Stimulated activated CD4-positive, alpha-beta T cell treated with anti-CD3 and anti-CD28 coated beads, Interleukin-2, amount 100 ng/mL, for 24 hours (primary cell): ENCODE results near the gene KCNAB1.
"Not testable (repeated sequence)": the region's sequence is repeated elsewhere in the genome, so short reads cannot be mapped to it uniquely, and the experiment has no call there.

Source experiments
- DNase-seq, 2 donors: peaks; one replicate each; pipeline ENCODE4 v3.0.0-alpha.2; 2020

KCNAB1 gene

DNA sequence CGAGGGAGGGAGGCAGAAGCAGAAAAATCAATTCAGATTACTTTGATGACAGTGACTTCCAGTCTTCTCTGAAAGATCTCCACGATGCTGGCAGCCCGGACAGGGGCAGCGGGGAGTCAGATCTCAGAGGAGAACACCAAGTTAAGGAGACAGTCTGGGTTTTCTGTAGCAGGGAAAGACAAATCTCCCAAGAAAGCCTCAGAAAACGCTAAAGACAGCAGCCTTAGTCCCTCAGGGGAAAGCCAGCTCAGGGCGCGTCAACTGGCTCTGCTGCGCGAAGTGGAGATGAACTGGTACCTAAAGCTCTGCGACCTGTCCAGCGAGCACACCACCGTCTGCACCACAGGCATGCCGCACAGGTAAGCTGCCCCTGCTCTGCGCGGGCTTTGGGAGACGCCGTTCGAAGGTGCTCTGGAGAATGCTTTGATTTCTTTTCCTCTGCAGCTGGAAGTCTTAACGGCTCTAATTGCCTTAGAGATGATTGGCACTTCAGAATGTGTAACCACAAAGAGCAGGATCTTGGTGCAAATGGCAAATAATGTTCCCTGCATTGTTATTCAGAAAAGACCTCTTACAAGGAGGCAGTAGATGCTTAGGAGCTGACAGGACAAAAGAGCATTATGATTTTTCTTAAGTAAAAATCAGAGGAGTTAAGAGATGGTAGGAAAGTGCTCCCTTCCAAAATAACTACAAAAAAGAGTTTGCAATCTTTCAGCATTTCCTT lies at the start of gene KCNAB1:
TSS of gene KCNAB1 (plus strand) at position 51 of the 724 bp plus-strand sequence.
- DNase-seq: no peak

DNA sequence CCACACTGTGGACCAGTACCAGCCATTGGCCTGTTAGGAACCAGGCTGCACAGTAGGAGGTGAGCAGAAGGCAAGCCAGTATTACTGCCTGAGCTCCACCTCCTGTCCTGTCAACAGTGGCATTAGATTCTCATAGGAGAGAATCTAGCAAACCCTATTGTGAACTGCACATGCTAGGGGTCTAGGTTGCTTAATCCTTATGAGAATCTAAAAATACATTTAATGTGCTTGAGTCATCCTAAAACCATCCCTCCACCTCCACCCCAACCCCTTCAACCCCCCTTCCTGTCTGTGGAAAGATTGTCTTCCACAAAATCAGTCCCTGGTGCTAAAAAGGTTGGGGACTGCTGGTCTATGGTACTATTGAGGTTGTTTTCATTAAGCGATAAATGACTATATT lies 49.3 kb upstream of the KCNAB1 start:
- DNase-seq: no peak

- DNase-seq: not testable (repeated sequence)
Measured at GRCh38 chr3:156072950-156073657, 47.3 kb upstream of the KCNAB1 start.

GRCh38 chr3:156090126-156090525 lies 30.3 kb upstream of the KCNAB1 start:
- DNase-seq: no peak

DNA sequence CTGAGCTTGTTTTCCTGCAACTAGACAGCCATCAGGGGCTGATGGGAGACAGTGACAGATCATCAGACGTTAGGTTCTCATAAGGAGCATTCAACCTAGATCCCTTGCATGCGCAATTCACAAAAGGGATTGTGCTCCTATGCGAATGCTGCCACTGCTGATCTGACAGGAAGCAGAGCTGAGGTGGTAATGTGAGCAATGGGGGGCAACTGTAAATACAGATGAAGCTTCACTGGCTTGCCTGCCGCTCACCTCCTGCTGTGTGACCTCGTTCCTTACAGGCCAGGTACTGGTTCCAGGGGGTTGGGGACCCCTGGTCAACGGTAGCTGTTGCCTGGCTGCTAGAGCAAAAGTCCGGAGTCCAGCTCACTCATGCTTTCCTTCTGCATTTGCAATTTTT lies 26.4 kb upstream of the KCNAB1 start:
- DNase-seq: no peak

DNA sequence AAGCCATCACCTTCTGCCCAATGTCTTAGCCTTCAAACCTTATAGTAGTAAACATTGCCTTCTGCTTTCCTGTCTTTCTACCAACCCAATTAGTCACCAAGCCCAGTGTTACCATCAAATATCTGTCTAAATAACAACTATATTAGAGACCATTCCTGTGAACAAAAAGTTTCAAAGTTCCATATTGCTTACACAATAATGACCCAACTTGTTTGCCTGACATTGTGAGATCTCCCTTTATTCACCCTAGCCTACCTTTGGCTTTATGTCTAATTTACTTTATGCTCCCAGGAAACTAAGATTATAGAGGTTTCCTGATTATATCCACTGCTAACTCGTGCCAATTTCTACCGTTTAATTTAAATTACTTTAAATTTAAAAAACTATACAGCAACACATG lies 26.0 kb upstream of the KCNAB1 start:
- no peak for DNase-seq

GRCh38 chr3:156095652-156096051 lies 24.7 kb upstream of the KCNAB1 start:
- not testable (repeated sequence) for DNase-seq

DNA sequence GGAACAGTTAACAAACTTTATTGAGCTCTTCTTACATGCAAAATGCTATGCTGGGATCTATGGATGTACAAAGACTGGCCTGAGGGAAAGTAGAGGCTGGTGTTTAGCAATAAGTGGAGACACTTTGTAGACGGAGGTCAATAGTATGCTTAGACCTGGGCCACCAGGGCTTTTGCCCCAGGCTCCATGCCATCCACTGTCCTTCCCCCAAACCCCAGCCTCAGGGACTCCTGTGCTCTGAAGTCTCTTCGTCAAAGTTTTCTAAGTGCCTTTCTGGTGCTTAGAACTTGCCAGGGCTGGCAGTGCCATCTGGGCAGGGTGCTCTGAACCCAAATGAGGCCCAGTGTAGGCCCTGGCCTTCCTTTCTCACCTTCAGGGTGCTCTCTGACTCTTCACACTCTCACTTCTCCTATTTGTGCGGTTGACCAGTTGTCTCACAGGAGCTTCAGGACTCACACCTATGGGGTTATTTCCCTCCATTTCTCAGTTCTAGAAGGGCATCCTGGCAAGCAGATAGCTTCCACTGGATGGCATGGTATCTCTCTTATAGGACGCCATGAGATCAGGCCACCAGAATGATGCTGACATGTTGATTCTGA lies 21.8 kb upstream of the KCNAB1 start:
- no peak for DNase-seq

DNA sequence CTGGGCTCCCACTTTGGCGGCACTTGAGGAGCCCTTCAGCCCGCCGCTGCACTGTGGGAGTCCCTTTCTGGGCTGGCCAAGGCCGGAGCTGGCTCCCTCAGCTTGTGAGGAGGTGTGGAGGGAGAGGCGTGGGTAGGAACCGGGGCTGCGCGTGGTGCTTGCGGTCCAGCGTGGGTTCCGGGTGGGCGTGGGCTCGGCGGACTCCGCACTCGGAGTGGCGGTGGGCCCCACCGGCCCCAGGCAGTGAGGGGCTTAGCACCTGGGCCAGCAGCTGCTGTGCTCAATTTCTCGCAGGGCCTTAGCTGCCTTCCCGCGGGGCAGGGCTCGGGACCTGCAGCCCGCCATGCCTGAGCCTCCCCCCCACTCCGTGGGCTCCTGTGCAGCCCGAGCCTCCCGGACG lies 21.0 kb upstream of the KCNAB1 start:
- not testable (repeated sequence) for DNase-seq

GRCh38 chr3:156099984-156100383 lies 20.4 kb upstream of the KCNAB1 start:
- not testable (repeated sequence) for DNase-seq

DNA sequence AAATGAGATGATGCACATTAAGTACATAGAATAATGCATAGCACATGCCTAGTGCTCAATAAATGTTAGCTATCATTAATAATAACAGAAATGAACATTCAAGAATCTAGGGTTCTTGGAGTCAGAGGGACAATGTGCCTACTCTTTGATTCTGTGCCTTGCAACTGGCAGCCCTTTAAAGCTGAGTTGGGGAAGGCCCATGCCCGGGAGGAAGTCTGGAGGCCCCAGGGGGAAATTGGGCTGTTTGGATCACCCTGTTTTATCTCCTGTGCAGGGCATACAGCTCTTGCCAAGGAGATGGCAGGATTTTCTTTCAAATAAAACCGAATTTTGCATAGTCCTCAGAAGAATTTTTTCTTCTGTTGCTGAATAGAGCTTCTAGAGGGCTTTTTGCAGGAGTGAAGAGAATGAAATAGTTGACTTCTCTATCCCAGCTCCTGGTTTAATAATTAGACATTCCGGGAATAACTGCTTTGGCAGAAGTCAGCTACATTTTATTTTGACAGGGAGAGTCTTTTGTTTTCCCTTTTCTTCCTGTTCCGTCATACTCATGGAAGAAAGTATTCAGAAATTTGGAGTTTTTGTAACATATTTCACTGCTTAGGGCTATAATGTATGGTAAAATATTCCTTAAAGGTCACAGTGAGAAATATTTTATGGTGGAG lies 18.0 kb upstream of the KCNAB1 start:
- no peak for DNase-seq

DNA sequence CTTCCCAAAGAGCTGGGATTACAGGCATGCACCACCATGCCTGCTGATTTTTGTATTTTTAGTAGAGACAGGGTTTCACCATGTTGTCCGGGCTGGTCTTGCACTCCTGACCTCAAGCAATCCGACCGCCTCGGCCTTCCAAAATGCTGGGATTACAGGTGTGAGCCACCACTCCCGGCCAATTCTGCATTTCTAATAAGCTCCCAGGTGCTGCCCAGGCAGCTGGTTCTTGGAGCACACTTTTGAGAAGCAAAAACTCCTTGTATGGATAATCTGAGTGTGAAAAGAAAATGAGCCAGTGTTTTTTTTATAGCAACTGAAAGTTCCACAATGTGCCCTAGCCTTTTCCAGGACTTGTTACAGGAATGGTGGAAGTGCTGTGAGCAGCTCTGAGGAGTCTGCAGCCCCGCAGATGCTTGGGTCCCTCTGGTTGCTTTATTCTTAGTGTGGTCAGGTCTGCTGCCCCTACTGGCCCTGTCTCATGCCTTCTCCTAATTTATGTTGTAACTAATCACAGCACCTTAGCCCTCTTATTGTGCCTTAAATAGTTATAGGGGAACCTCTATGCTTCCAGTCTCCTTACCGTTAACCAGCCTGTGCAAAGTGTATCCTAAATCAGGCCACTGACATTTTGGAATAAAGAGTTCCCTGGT lies 13.5 kb upstream of the KCNAB1 start:
- no peak for DNase-seq

DNA sequence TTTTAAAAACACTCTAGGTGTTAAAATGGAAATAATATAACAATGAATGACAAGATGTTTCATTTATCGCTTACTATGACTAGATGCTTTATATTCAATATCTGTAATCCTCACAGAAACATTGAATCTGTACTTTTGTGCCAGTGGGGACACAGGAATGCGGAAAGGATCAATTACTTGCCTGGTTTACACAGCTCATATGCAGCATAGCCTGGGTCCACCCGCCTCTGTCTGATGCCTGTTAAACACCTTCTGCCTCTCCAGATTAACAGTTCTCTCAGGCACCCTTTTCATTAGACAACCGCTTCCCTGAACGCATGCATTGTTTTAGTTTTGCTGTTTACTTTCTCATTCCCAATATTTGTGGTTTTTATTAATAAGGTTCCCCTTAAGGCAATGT lies 12.9 kb upstream of the KCNAB1 start:
- DNase-seq: no peak

- DNase-seq: no peak
Measured at GRCh38 chr3:156108616-156109015, 11.8 kb upstream of the KCNAB1 start.

- no peak for DNase-seq
Measured at GRCh38 chr3:156109989-156110388, 10.4 kb upstream of the KCNAB1 start.

DNA sequence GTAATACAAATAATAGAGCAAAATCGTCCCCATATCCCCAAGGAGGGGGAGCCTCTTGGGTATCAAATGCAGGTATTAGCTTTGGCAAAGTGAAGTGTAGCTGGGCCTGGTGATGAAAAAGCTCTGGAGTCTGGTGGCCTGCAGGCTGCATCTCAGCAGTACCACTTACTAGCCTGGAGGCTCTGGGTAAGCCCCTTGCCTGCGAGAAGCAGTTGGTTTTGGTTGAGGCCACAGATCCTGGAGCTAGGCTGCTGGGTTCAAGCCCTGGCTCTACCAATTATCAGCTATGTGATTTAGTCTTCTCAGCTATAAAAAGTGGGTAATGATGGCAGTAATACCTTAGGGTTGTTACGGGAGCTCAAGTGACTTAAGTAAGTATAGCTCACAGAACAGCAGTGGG lies 6.1 kb downstream of the KCNAB1 start:
- no peak for DNase-seq

DNA sequence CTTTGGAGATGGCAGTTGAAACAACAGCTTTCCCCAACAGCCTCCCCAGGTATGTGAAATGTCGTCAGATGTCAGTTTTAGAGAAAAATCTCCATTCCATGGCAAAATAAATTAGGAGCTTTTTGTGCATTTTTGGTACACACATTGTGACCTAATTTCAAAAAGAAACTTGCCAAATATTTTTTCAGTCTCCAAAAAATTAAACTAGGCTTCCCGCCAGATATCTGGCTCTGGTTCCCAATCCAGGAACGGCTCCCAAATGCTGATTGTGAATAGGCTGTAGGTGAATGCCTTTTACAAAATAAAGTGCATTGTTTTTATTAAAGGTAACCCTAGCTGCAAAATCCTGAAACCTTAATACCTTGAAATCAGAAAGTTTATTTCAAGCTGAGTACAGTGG lies 10.9 kb downstream of the KCNAB1 start:
- no peak for DNase-seq

- no peak for DNase-seq
Measured at GRCh38 chr3:156131799-156132198, 11.4 kb downstream of the KCNAB1 start.

- DNase-seq: no peak
Measured at GRCh38 chr3:156132313-156132712, 11.9 kb downstream of the KCNAB1 start.

GRCh38 chr3:156133076-156133475 lies 12.7 kb downstream of the KCNAB1 start:
- no peak for DNase-seq

DNA sequence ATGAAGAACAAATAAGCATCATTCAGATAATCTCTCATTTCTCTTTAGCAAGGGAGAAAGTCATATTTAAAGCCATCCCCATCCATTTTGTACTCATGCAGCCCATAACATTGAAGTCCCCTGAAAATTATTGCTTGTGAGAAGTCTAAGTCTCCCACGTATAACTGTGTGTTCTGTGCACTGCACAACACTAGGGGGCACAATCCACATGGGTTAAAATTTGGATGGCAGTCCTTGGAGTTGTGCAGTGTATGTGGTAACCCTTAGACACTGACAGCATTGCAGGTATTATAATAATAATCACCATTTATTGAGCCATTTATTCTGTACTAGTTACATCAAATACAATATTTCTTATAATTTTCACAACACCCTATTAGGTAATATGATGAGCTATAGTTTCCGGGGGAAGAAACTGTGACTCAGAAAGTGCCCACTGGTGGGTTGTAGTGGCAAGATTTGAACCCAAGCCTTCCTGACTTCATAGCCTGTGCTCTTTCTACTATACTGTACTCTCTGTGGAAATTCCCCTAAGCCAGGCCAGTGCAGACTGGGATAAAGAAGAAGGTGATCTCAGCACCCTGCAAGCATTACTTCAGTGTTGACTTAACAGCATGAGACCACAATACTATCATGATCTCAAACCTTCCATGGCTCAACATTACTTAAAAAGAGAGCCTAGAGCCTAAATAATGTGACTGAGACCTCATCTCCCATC lies 15.7 kb downstream of the KCNAB1 start:
- no peak for DNase-seq

DNA sequence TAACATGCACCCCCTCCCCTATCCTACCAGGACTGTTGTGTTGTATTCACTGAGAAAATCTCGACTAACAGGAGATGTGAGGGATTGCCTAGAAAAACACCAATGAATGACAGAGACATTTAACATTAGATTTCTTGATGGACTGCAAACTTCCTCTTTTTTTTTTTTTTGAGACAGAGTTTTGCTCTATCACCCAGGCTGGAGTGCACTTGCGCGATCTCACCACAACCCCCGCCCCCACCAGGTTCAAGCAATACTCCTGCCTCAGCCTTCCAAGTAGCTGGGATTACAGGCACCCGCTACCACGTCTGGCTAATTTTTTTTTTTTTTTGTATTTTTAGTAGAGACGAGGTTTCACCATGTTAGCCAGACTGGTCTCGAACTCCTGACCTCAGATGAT lies 17.0 kb downstream of the KCNAB1 start:
- not testable (repeated sequence) for DNase-seq
